Neural crest cell (in vitro differentiated cells): ENCODE data around the gene NUP210. TPM values are rescaled to one million over a fixed set of nuclear protein-coding genes. Genes with fewer than 3 reads are reported as not detected.

ENCODE experiments used
- DNase-seq: peaks from one replicate; pipeline ENCODE4 v3.0.0; 2021; ENCODE audit warnings: low read depth, mixed read lengths, low spot score
- H3K27ac Mint-ChIP-seq: one replicate; pipeline ENCODE4 v1.8.0; 2021; ENCODE audit warnings: mild to moderate bottlenecking, mixed read lengths; ENCODE audit not compliant: unreplicated experiment
- H3K27me3 Mint-ChIP-seq: 2 replicates; pipeline ENCODE4 v1.8.0; 2021; ENCODE audit warnings: low read depth, mild to moderate bottlenecking, mixed read lengths
- H3K36me3 Mint-ChIP-seq: 2 replicates; pipeline ENCODE4 v1.8.0; 2021; ENCODE audit warnings: low read depth, mild to moderate bottlenecking, mixed read lengths
- H3K4me1 Mint-ChIP-seq: 2 replicates; pipeline ENCODE4 v1.8.0; 2021; ENCODE audit warnings: mixed read lengths
- H3K4me3 Mint-ChIP-seq: one replicate; pipeline ENCODE4 v1.8.0; 2021; ENCODE audit warnings: mild to moderate bottlenecking, mixed read lengths
- H3K9me3 Mint-ChIP-seq: 2 replicates; pipeline ENCODE4 v1.8.0; 2021; ENCODE audit warnings: mixed read lengths
- CTCF ChIP-seq: fragments of 200-600 bp; sonication (generic); conservative IDR thresholded peaks from 2 replicates; pipeline ENCODE4 v1.5.0; 2021; ENCODE audit warnings: antibody characterized with exemption, mild to moderate bottlenecking
- total RNA-seq: library from RNA; stranded (reverse); gene quantifications from 2 replicates; pipeline ENCODE4 v1.2.1, GENCODE V29; 2021

Gene NUP210
- total RNA-seq, 1 donor from 2014 or later = 59.4 TPM

- Mint-ChIP-seq H3K27ac (no peak overlapping the region), H3K27me3 (peaks cover 11% of the 10 kb centered on the region), H3K4me1 (peaks cover 17% of the 10 kb centered on the region), H3K4me3 (no peak overlapping the region), H3K9me3 (no peaks in the 10 kb centered on the region), H3K36me3 (no peaks in the 10 kb centered on the region)
- TF ChIP-seq CTCF = no peak
- no peak for DNase-seq
Observed at GRCh38 chr3:13273604-13274105, 146.5 kb downstream of the NUP210 start.

DNA sequence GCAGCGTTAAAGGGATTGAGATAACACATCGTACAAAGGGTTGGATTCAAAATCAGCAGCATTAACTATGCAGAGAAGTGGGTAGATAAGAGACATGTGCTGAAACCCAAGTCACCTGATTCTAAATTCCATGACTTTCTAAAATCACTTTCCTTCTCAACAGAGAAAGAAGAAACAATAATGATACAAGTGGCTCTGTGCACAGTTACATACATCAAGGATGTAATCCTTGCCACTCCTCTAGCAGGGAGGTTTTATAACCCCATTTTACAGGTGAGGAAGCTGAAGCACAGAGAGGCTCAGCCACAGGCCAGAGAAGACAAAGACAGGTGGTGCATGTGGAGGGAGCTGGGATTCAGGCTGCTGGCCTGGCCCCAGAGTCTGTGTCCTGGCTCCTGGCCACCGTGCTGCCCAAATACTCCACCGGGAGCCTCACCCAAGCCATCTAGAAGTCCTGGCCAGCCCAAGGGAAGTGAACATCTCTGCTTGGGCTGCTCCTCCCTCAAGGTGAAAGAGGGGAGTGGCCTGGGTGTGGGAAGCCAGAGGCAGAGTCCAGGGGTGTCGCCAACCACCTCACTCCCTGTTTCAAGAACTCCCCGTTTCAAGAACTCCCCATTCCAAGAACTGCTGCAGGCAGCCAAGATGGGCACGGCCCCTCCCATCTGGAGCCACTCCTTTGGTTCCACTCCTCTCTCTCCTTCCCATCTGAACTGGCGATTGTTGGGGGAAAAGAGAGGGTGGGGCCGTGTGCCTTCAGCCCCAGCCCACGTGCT is 147.1 kb downstream of the NUP210 start:
- TF ChIP-seq CTCF = no peak
- no peak for DNase-seq
- no peak overlapping the region for H3K27ac Mint-ChIP-seq
- peaks cover 11% of the 10 kb centered on the region for H3K27me3 Mint-ChIP-seq
- no peak overlapping the region for H3K4me3 Mint-ChIP-seq
- peaks cover 19% of the 10 kb centered on the region for H3K4me1 Mint-ChIP-seq
- H3K36me3 Mint-ChIP-seq = no peaks in the 10 kb centered on the region
- no peaks in the 10 kb centered on the region for H3K9me3 Mint-ChIP-seq

- Mint-ChIP-seq H3K27ac (no peak overlapping the region), H3K27me3 (peaks cover 2% of the 10 kb centered on the region), H3K36me3 (no peaks in the 10 kb centered on the region), H3K9me3 (no peaks in the 10 kb centered on the region), H3K4me1 (peaks cover 13% of the 10 kb centered on the region), H3K4me3 (no peak overlapping the region)
- no peak for DNase-seq
- no peak for TF ChIP-seq CTCF
Observed at GRCh38 chr3:13269711-13270378, 150.3 kb downstream of the NUP210 start.

DNA sequence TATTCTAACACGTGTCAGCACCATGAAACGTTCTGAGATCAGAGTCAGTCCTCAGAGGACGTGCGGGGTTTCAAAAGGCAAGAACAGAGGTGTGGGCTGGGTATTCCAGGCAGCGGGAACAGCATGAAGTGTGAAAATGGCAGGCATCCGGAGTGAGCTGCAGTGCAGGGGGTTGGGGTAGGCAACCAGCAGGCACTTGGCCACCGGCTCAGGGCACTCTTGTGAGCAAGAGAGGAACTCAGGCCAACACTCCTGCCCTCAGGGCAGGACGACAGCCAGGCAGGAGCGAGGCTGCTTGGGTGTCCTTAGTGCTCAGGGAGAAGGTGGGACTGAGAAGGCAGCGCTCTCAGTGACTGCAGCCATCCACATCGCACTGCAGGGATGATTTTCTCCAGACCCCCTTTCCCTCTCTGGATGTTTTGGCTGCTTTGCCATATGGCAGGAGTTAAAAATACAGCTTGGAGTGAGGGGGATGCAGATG is 151.1 kb downstream of the NUP210 start:
- H3K27me3 Mint-ChIP-seq = peaks cover 2% of the 10 kb centered on the region
- no peaks in the 10 kb centered on the region for H3K9me3 Mint-ChIP-seq
- no peak for DNase-seq
- peaks cover 21% of the 10 kb centered on the region for H3K4me1 Mint-ChIP-seq
- no peak overlapping the region for H3K27ac Mint-ChIP-seq
- no peak overlapping the region for H3K4me3 Mint-ChIP-seq
- H3K36me3 Mint-ChIP-seq = no peaks in the 10 kb centered on the region
- TF ChIP-seq CTCF = no peak

- Mint-ChIP-seq H3K27ac (no peak overlapping the region), H3K36me3 (no peaks in the 10 kb centered on the region), H3K9me3 (no peaks in the 10 kb centered on the region), H3K27me3 (peaks cover 2% of the 10 kb centered on the region), H3K4me1 (peaks cover 25% of the 10 kb centered on the region), H3K4me3 (no peak overlapping the region)
- no peak for DNase-seq
- no peak for TF ChIP-seq CTCF
Observed at GRCh38 chr3:13268120-13268519, 152.0 kb downstream of the NUP210 start.
